Thoracic aorta (tissue), 2 donors: ENCODE results near the gene PRSS56. TPM values are rescaled to one million over a fixed set of nuclear protein-coding genes. Genes with fewer than 3 reads are reported as not detected.

Experiments used
- ATAC-seq: fragments of 150-250 bp; one replicate; pipeline ENCODE4 v1.8.0; 2017; ENCODE audit warnings: low read depth; ENCODE audit not compliant: insufficient number of reproducible peaks, low FRiP score
- DNase-seq: peaks from one replicate; pipeline ENCODE4 v3.0.0-alpha.2; 2020; ENCODE audit warnings: low spot score
- H3K27ac ChIP-seq, 2 donors: fragments of 200-600 bp; sonication (generic); 1 replicate in 1 of 2; 2 replicates in 1 of 2; pipeline ENCODE4 v1.5.1; 2016; ENCODE audit warnings: mild to moderate bottlenecking in 2 of 2, moderate library complexity in 2 of 2
- H3K27me3 ChIP-seq: fragments of 200-600 bp; sonication (generic); replicated peaks from 2 replicates; pipeline ENCODE4 v1.6.0; 2016; ENCODE audit warnings: mild to moderate bottlenecking; ENCODE audit not compliant: insufficient read depth
- H3K36me3 ChIP-seq: fragments of 200-600 bp; sonication (generic); one replicate; pipeline ENCODE4 v1.5.1; 2016
- H3K4me1 ChIP-seq, 2 donors: fragments of 200-600 bp; sonication (generic); 1 replicate in 1 of 2; 2 replicates in 1 of 2; pipeline versions ENCODE4 v1.5.1 to v1.6.0; 2016; ENCODE audit warnings: low read depth in 2 of 2, mild to moderate bottlenecking in 1 of 2; ENCODE audit not compliant: control insufficient read depth in 1 of 2
- H3K4me3 ChIP-seq: fragments of 200-600 bp; sonication (generic); 2 replicates; pipeline ENCODE4 v1.5.1; 2016; ENCODE audit warnings: mild to moderate bottlenecking
- H3K9me3 ChIP-seq: fragments of 200-600 bp; sonication (generic); 2 replicates; pipeline ENCODE4 v1.5.1; 2016
- CTCF ChIP-seq: fragments of 200-600 bp; sonication (generic); IDR thresholded peaks from one replicate; pipeline ENCODE4 v1.5.1; 2019; ENCODE audit warnings: antibody characterized with exemption
- total RNA-seq, 2 donors: library from RNA; depleted of rRNA; stranded (reverse); fragments of >200 nt; gene quantifications; one replicate each; pipeline versions ENCODE4 v1.1.0 to v1.2.3, GENCODE V29; 2016

The PRSS56 gene
- total RNA-seq, 2 donors from 2014 or later: not detected

- Histone ChIP-seq H3K36me3 (no peaks in the 10 kb centered on the region), H3K9me3 (no peaks in the 10 kb centered on the region), H3K27ac (no peak overlapping the region), H3K4me3 (no peak overlapping the region), H3K4me1 (peaks cover 7 to 33% of the 10 kb centered on the region in 2 donors), H3K27me3 (peaks cover 17% of the 10 kb centered on the region)
- no peak for DNase-seq
- ATAC-seq: no peak
- no peak for TF ChIP-seq CTCF
Measured at GRCh38 chr2:232521098-232521497, 910 bp downstream of the PRSS56 start.

GRCh38 chr2:232521959-232522622 lies 1.9 kb downstream of the PRSS56 start:
- H3K9me3 ChIP-seq: no peaks in the 10 kb centered on the region
- H3K4me3 ChIP-seq: peak overlapping the region; percentile 65
- TF ChIP-seq CTCF: peak; percentile 89
- peaks cover 17% of the 10 kb centered on the region for H3K27me3 ChIP-seq
- no peak for ATAC-seq
- H3K4me1 ChIP-seq: peaks cover 7 to 33% of the 10 kb centered on the region in 2 donors
- no peaks in the 10 kb centered on the region for H3K36me3 ChIP-seq
- no peak overlapping the region for H3K27ac ChIP-seq
- no peak for DNase-seq

- peaks cover 17% of the 10 kb centered on the region for H3K27me3 ChIP-seq
- peaks cover 7 to 33% of the 10 kb centered on the region in 2 donors for H3K4me1 ChIP-seq
Measured at GRCh38 chr2:232522623-232523401, 2.6 kb downstream of the PRSS56 start.

GRCh38 chr2:232523402-232523681 lies 3.2 kb downstream of the PRSS56 start:
- peaks cover 17% of the 10 kb centered on the region for H3K27me3 ChIP-seq
- H3K27ac ChIP-seq: no peak overlapping the region
- TF ChIP-seq CTCF: no peak
- H3K4me1 ChIP-seq: peaks cover 7 to 33% of the 10 kb centered on the region in 2 donors
- H3K36me3 ChIP-seq: no peaks in the 10 kb centered on the region
- DNase-seq: no peak
- peak overlapping the region; percentile 54 for H3K4me3 ChIP-seq
- no peaks in the 10 kb centered on the region for H3K9me3 ChIP-seq
- no peak for ATAC-seq

More at GRCh38 chr2:232522623-232523401, 2.6 kb downstream of the PRSS56 start:
- TF ChIP-seq CTCF: no peak
- ATAC-seq: no peak
- DNase-seq: no peak
- H3K4me3 ChIP-seq: peak overlapping the region; percentile 65
- no peaks in the 10 kb centered on the region for H3K36me3 ChIP-seq
- H3K27ac ChIP-seq: no peak overlapping the region
- H3K9me3 ChIP-seq: no peaks in the 10 kb centered on the region

- no peak for DNase-seq
- ATAC-seq: no peak
- H3K4me3 ChIP-seq: peak overlapping the region; percentile 54
- H3K4me1 ChIP-seq: peaks cover 7 to 33% of the 10 kb centered on the region in 2 donors
- H3K27ac ChIP-seq: no peak overlapping the region
- peaks cover 17% of the 10 kb centered on the region for H3K27me3 ChIP-seq
- TF ChIP-seq CTCF: no peak
- no peaks in the 10 kb centered on the region for H3K36me3 ChIP-seq
- H3K9me3 ChIP-seq: no peaks in the 10 kb centered on the region
Measured at GRCh38 chr2:232523682-232524597, 3.8 kb downstream of the PRSS56 start.
